Measurements from ENCODE around the gene ATG9A.
A peak's percentile ranks its signal among the peaks of the same experiment; 100 is the strongest.
"Not testable (repeated sequence)": the region's sequence is repeated elsewhere in the genome, so short reads cannot be mapped to it uniquely, and the experiment has no call there.

ATG9A gene

DNA sequence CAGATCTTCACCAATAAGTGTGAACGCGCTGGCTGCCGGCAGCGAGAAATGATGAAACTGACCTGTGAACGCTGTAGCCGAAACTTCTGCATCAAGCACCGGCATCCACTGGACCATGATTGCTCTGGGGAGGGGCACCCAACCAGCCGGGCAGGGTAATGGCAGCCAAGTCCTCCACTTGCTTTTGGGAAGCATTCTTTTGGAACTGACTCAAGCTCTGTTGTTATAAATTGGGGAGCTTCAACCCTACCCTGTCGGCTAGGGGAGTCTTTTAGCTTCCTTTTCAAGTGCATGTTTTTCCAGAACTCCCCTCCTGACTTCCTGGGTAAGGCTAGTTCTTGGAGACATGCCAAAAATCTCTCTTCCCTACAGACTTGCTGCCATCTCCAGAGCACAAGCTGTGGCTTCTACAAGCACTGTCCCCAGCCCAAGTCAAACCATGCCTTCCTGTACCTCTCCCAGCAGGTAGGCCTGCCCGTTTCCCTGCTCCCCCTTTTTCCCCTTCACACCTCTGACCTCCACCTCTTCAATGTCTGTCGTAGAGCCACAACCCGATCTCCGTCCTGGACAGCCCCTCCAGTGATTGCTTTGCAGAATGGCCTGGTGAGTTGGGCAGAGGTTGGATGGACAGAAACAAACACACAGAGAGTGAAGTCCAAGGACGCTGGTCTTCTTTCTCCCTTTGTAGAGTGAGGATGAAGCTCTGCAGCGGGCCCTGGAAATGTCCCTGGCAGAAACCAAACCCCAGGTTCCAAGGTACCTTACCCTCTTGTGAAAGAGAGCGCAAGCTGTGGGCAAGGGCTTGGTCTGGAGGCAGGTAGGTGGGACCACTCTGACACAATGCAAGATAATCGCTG, 21.3 kb downstream of the ATG9A start:
- Histone ChIP-seq H3K4me3 (ENCODE audit: low read length) (peak overlapping the region; percentile 84; the same call in 1 of the 2 replicates), H3K4me1 (ENCODE audit: insufficient read depth, low read length) (peaks cover 4% of the 10 kb centered on the region; the same call in 1 of the 2 replicates), H3K9ac (ENCODE audit: low read depth, low read length) (peak overlapping the region; percentile 75; the same call in 1 of the 2 replicates), H3K9me3 (ENCODE audit: insufficient read depth, low read depth, low read length) (no peaks in the 10 kb centered on the region), H3K27ac (ENCODE audit: low read length) (no peak overlapping the region), H3K27me3 (ENCODE audit: insufficient read depth, low read length) (no peaks in the 10 kb centered on the region), H3K36me3 (ENCODE audit: insufficient read depth, low read depth, low read length) (peaks cover 43% of the 10 kb centered on the region; the same call in 1 of the 2 replicates)

- Histone ChIP-seq H3K4me1 (ENCODE audit: insufficient read depth, low read length) (peaks cover 4% of the 10 kb centered on the region; the same call in 1 of the 2 replicates), H3K27ac (ENCODE audit: low read length) (no peak overlapping the region), H3K4me3 (ENCODE audit: low read length) (peak overlapping the region; percentile 84), H3K36me3 (ENCODE audit: insufficient read depth, low read depth, low read length) (peaks cover 35% of the 10 kb centered on the region; the same call in 1 of the 2 replicates), H3K9ac (ENCODE audit: low read depth, low read length) (peak overlapping the region; percentile 75; the same call in 1 of the 2 replicates), H3K9me3 (ENCODE audit: insufficient read depth, low read depth, low read length) (no peaks in the 10 kb centered on the region), H3K27me3 (ENCODE audit: insufficient read depth, low read length) (no peaks in the 10 kb centered on the region)
Measured at GRCh38 chr2:219207134-219207883, 22.1 kb downstream of the ATG9A start.

- H3K36me3 ChIP-seq (ENCODE audit: insufficient read depth, low read depth, low read length), result peaks cover 31% of the 10 kb centered on the region; the same call in 1 of the 2 replicates
- H3K4me3 ChIP-seq (ENCODE audit: low read length), result peak within 1 kb of the TSS; percentile 84
- H3K27me3 ChIP-seq (ENCODE audit: insufficient read depth, low read length), result no peaks in the 10 kb centered on the region
- H3K9me3 ChIP-seq (ENCODE audit: insufficient read depth, low read depth, low read length), result no peaks in the 10 kb centered on the region
- H3K9ac ChIP-seq (ENCODE audit: low read depth, low read length), result peak within 1 kb of the TSS; percentile 75
- H3K4me1 ChIP-seq (ENCODE audit: insufficient read depth, low read length), result peaks cover 4% of the 10 kb centered on the region; the same call in 1 of the 2 replicates
- no peak within 1 kb of the TSS for H3K27ac ChIP-seq (ENCODE audit: low read length)
Measured at GRCh38 chr2:219206328-219207133, 22.9 kb downstream of the ATG9A start, which contains the start of gene ZFAND2B. ZFAND2B (plus strand) TSS chr2:219206782; CDS start chr2:219206988, 206 bp downstream.

- Histone ChIP-seq H3K4me1 (ENCODE audit: insufficient read depth, low read length) (peaks cover 4% of the 10 kb centered on the region; the same call in 1 of the 2 replicates), H3K27ac (ENCODE audit: low read length) (no peak overlapping the region)
Measured at GRCh38 chr2:219205981-219206327, 23.5 kb downstream of the ATG9A start.

GRCh38 chr2:219205165-219205538, 24.3 kb downstream of the ATG9A start:
- H3K4me3 ChIP-seq (ENCODE audit: low read length), result no peak overlapping the region

More at GRCh38 chr2:219205981-219206327, 23.5 kb downstream of the ATG9A start:
- Histone ChIP-seq H3K27me3 (ENCODE audit: insufficient read depth, low read length) (no peaks in the 10 kb centered on the region), H3K36me3 (ENCODE audit: insufficient read depth, low read depth, low read length) (peaks cover 26% of the 10 kb centered on the region; the same call in 1 of the 2 replicates), H3K9ac (ENCODE audit: low read depth, low read length) (peak overlapping the region; percentile 73; the same call in 1 of the 2 replicates), H3K4me3 (ENCODE audit: low read length) (peak overlapping the region; percentile 84), H3K9me3 (ENCODE audit: insufficient read depth, low read depth, low read length) (no peaks in the 10 kb centered on the region)

GRCh38 chr2:219204425-219205164, 24.8 kb downstream of the ATG9A start:
- Histone ChIP-seq H3K27ac (ENCODE audit: low read length) (no peak overlapping the region), H3K9ac (ENCODE audit: low read depth, low read length) (no peak overlapping the region), H3K4me3 (ENCODE audit: low read length) (no peak overlapping the region), H3K9me3 (ENCODE audit: insufficient read depth, low read depth, low read length) (no peaks in the 10 kb centered on the region), H3K36me3 (ENCODE audit: insufficient read depth, low read depth, low read length) (peaks cover 15% of the 10 kb centered on the region; the same call in 1 of the 2 replicates), H3K27me3 (ENCODE audit: insufficient read depth, low read length) (no peaks in the 10 kb centered on the region), H3K4me1 (ENCODE audit: insufficient read depth, low read length) (peaks cover 4% of the 10 kb centered on the region; the same call in 1 of the 2 replicates)

More at GRCh38 chr2:219205165-219205538, 24.3 kb downstream of the ATG9A start:
- H3K36me3 ChIP-seq (ENCODE audit: insufficient read depth, low read depth, low read length), result peaks cover 20% of the 10 kb centered on the region; the same call in 1 of the 2 replicates
- H3K27ac ChIP-seq (ENCODE audit: low read length), result no peak overlapping the region
- no peaks in the 10 kb centered on the region for H3K27me3 ChIP-seq (ENCODE audit: insufficient read depth, low read length)
- H3K9ac ChIP-seq (ENCODE audit: low read depth, low read length), result no peak overlapping the region
- no peaks in the 10 kb centered on the region for H3K9me3 ChIP-seq (ENCODE audit: insufficient read depth, low read depth, low read length)
- peaks cover 4% of the 10 kb centered on the region; the same call in 1 of the 2 replicates for H3K4me1 ChIP-seq (ENCODE audit: insufficient read depth, low read length)

GRCh38 chr2:219201331-219201730, 28.1 kb downstream of the ATG9A start:
- H3K9me3 ChIP-seq (ENCODE audit: insufficient read depth, low read depth, low read length); H3K4me3 ChIP-seq (ENCODE audit: low read length); H3K9ac ChIP-seq (ENCODE audit: low read depth, low read length); H3K4me1 ChIP-seq (ENCODE audit: insufficient read depth, low read length); H3K27ac ChIP-seq (ENCODE audit: low read length); H3K36me3 ChIP-seq (ENCODE audit: insufficient read depth, low read depth, low read length); H3K27me3 ChIP-seq (ENCODE audit: insufficient read depth, low read length): not testable (repeated sequence)

DNA sequence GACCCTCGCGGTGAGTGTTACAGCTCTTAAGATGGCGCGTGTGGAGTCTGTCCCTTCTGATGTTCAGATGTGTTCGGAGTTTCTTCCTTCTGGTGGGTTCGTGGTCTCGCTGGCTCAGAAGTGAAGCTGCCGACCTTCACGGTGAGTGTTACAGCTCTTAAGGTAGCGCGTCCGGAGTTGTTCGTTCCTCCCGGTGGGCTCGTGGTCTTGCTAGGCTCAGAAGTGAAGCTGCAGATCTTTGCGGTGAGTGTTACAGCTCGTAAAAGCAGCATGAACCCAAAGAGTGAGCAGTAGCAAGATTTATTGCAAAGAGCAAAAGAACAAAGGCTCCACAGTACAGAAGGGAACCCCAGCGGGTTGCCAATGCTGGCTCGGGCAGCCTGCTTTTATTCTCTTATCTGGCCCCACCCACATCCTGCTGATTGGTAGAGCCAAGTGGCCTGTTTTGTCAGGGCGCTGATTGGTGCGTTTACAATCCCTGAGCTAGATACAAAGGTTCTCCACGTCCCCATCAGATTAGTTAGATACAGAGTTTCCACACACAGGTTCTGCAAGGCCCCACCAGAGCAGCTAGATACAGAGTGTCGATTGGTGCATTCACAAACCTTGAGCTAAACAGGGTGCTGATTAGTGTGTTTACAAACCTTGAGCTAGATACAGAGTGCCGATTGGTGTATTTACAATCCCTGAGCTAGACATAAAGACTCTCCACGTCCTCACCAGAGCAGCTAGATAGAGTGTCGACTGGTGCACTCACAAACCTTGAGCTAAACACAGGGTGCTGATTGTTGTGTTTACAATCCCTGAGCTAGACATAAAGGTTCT, 28.7 kb downstream of the ATG9A start:
- H3K4me3 ChIP-seq (ENCODE audit: low read length); H3K36me3 ChIP-seq (ENCODE audit: insufficient read depth, low read depth, low read length): not testable (repeated sequence)

DNA sequence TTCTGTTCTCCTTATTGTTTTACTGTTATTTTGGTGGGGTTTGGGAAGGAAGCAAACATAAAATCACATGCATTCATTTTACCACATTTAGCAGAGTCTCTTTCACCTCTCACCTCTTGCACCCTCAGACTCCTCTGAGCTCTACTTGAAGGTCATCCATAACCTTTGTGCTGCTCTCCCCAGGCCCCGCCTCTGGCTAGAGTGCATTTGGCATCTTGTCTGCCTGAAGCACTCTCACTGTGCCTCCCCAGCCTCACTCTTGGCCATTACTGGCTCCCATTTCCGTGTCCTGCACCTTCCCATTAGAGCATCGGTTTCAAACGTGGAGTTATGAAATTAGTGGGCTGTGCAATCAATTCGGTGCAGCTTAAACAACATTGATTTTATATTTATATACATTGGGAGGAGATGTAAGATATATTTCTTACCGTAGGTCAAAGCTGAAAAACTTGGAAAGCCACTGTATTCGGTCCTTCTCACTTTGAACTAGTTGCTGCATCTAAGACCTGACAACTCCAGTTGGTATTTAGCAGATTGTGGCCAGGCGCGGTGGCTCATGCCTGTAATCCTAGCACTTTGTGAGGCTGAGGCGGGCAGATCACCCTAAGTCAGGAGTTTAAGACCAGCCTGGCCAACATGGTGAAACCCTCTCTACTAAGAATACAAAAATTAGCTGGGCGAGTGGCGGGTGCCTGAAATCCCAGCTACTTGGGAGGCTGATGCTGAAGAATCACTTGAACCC, 29.8 kb downstream of the ATG9A start:
- no peaks in the 10 kb centered on the region for H3K9me3 ChIP-seq (ENCODE audit: insufficient read depth, low read depth, low read length)
- no peaks in the 10 kb centered on the region for H3K36me3 ChIP-seq (ENCODE audit: insufficient read depth, low read depth, low read length)
- H3K9ac ChIP-seq (ENCODE audit: low read depth, low read length), result no peak overlapping the region
- no peak overlapping the region for H3K27ac ChIP-seq (ENCODE audit: low read length)
- H3K4me3 ChIP-seq (ENCODE audit: low read length), result no peak overlapping the region
- no peaks in the 10 kb centered on the region for H3K4me1 ChIP-seq (ENCODE audit: insufficient read depth, low read length)
- H3K27me3 ChIP-seq (ENCODE audit: insufficient read depth, low read length), result no peaks in the 10 kb centered on the region

More for the DNA sequence above, 28.7 kb downstream of the ATG9A start:
- H3K9ac ChIP-seq (ENCODE audit: low read depth, low read length); H3K27ac ChIP-seq (ENCODE audit: low read length); H3K4me1 ChIP-seq (ENCODE audit: insufficient read depth, low read length); H3K27me3 ChIP-seq (ENCODE audit: insufficient read depth, low read length); H3K9me3 ChIP-seq (ENCODE audit: insufficient read depth, low read depth, low read length): not testable (repeated sequence)
